Adrenal gland (tissue), 5 donors: ENCODE measurements around the gene ANKLE1.

Source experiments
- CTCF ChIP-seq, 6 experiments: fragments of 450-650 bp in 4 of 6; fragments of 200-600 bp in 2 of 6; sonication (generic) in 1 of 6; IDR thresholded peaks; 1 replicate in 5 of 6; 2 replicates in 1 of 6; pipeline versions ENCODE4 v1.5.1 to v1.8.0; 2016 to 2021; ENCODE audit warnings: antibody characterized with exemption in 6 of 6, mild to moderate bottlenecking in 2 of 6, moderate library complexity in 1 of 6
- POLR2A ChIP-seq, 2 donors: fragments of 450-650 bp; IDR thresholded peaks; one replicate each; pipeline ENCODE4 v1.6.1; 2017; ENCODE audit warnings: antibody characterized with exemption in 2 of 2, mild to moderate bottlenecking in 2 of 2, moderate library complexity in 1 of 2
- donor health status: DM: no; HTN: no; CAD: no.

DNA sequence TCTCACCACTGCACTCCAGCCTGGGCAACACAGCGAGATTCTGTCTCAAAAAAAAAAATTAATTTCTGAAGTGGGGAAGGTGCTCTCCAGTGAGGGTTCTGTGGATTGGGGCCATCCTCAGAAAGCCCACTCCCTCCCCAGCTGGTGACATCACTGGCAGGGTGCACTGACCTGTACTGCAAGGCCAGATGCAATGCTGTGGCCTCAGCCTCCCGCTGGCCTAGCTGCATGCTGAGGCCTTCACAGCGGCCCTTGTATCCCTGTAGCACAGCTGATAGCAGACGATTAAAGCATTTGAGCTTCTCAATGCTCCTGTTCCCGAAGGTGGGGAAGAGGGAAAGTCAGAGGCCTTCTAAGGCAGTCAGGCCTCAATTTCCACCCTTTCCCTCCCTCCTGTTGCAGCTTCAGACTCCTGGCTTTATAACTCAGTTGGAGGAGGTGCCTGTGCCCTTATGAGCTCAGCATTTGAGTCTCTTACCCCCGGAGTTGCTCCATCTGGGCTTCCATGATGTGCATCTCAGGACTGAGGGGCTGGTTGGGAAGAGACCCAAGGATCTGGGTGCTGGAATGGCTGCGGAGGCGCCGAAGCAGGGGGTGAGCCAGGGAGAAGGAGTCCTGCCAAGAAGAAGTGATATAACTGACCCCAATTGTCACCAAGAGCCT is 22.5 kb upstream of the ANKLE1 start:
- TF ChIP-seq POLR2A (IDR thresholded peaks at IDR 0.05) (no peak), CTCF (IDR thresholded peaks at IDR 0.05) (no peak)
